ENCODE data around the gene EIF2AK3.
"Not testable (repeated sequence)": the region's sequence is repeated elsewhere in the genome, so short reads cannot be mapped to it uniquely, and the experiment has no call there.

EIF2AK3 gene

DNA sequence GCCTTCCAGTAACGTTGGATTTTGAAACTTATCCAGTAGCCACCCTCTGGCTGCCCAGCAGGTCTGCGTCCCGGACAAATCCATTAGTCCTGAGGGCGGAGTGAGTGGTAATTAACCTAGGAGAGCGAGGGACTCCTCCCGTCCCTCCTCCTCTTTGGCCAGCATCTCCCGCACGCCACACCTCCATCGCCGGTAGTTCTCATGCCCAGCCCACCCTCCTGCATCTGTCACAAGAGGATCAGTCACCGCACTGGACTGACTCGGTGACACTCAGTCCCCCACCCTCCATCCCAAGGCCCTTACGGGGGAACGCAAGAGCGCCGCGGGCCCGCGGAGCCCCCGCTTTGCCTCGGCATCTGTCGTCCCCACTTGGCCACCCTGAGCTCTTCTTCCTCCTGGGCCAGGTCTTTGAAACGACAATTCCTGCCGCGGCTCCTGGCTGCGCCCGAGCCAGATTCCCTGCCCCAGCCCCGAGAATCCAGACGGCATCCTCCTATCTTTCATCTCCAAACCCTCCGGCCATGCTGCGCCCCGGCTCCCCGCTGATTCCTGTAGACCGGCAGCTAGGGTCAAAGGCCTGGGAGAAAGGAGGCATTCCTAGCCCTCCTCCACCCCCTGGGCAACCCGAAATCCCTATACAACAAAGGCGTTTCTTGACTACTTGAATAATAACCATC, 77.5 kb downstream of the EIF2AK3 start:
- no peak for DNase-seq (ENCODE audit: extremely low read depth in 1 of 2, low read depth in 1 of 2)

DNA sequence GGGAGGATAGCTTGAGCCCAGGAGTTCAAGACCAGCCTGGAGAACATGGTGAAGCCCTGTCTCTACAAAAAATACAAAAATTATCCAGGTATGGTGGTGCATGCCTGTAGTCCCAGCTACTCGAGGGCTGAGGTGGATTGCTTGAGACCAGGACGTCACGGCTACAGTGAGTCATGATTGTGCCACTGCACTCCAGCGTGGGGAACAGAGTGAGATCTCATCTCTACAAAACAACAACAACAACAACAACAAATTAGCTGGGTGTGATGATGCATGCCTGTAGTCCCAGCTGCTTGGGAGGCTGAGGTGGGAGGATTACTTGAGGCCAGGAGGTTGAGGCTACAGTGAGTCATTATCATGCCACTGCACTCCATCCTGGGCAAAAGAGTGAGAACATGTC, 81.0 kb downstream of the EIF2AK3 start:
- not testable (repeated sequence) for DNase-seq (ENCODE audit: extremely low read depth in 1 of 2, low read depth in 1 of 2)

DNA sequence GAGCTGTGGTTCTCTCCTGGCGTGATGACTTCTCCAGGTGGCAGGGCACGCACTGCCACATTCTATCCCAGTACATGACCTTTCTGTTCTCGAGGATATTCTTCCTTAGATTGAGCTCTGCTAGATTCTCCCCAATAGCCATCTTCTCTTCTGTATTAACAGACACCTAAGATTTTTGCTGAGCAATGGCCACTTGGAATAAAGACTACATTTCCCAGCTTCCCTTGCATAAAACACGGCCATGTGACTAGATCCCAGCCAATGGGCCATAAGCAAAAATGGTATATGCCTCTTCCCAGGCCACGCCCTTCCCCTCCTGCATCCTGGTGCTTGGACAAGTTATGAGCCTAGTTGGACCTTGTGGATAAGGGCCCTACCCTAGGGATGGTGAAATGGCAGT, 82.1 kb downstream of the EIF2AK3 start:
- DNase-seq (ENCODE audit: extremely low read depth in 1 of 2, low read depth in 1 of 2) = no peak

DNA sequence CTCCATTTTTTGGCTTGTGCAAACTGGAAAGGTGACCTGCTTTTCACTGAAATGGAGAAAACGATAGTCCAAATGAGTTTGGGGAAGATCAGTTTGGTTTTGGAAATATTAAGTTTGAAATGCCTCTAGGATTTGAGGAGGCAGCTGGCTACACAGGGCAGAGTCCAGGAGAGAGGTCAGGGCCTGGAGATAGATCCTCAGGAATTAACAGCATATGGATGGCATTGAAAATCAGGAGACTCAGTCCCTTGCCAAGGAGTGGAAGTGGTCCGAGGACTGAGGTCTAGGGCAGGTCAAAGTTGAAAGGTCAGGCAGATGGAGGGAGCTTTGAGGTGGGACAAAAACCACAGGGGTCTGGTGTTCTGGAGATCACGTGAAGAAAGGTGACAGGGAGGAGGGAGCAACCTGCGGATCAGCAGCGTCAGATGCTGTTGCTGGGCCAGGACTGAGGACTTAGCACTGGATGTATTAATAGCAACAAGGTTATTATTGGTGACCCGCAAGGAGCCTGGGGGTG, 83.7 kb downstream of the EIF2AK3 start:
- DNase-seq (ENCODE audit: extremely low read depth in 1 of 2, low read depth in 1 of 2) = no peak

DNA sequence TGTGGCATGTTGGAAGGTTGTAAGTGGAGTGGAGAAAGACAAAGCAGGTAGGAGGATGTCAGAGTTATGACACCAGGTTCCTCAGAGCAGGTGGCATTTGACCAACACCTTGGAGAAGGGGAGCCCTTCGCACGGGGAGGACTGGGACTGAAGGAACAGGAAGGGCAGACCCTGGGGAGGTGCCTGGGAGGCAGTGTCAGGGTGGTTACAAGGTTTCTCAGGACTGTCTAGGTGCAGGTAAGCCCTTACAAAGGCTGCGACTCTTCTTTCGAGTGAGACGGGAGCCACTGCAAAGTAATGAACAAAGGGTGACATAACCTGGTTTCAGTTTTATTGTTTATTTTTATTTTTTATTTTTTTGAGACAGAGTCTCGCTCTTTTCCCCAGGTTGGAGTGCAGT, 84.6 kb downstream of the EIF2AK3 start:
- DNase-seq (ENCODE audit: extremely low read depth in 1 of 2, low read depth in 1 of 2) = no peak

DNA sequence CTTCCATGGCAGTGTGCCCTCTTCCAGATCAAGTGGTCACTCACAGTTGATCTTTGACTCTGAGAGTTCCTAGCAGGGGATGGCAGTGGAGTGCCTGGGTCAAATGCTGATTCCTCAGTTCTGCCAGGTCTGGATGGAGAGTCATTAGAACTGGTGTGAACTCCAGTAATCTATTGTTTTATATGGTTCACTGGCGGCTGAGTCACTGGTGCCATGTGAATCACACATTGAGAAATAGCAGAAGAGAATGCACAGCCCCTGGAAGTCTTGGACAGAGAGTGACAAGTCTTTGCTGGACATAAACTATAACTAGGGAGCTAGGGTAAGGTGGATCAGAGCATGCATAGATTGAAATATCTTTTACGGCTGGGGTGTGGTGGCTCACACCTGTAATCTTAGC, 86.9 kb downstream of the EIF2AK3 start:
- no peak for DNase-seq (ENCODE audit: extremely low read depth in 1 of 2, low read depth in 1 of 2)

DNA sequence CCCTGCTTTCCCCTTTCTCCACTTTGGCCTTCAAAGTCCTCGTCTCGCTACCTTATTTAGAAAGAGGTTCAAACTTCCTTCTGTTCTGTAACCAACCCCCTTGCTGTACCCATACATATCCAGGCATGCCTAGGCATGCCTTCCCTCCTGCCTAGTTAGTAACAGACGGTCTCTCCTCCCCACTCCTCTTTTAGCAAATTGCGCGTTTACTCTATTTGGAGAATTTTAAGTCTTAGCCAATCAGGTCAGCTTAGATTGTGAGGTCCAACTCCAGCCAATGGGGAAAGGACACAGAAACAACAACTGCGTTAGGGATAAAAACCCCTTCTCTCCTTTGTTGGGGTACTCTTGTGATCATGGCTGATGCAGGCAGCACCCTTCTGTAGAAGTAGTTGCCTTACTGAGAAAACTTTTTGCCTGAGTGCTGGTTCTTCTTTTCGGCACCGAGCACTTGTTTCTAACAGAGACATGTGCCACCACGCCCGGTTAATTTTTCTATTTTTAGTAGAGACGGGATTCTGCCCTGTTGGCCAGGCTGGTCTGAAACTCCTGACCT, 88.8 kb downstream of the EIF2AK3 start:
- no peak for DNase-seq (ENCODE audit: extremely low read depth in 1 of 2, low read depth in 1 of 2)

DNA sequence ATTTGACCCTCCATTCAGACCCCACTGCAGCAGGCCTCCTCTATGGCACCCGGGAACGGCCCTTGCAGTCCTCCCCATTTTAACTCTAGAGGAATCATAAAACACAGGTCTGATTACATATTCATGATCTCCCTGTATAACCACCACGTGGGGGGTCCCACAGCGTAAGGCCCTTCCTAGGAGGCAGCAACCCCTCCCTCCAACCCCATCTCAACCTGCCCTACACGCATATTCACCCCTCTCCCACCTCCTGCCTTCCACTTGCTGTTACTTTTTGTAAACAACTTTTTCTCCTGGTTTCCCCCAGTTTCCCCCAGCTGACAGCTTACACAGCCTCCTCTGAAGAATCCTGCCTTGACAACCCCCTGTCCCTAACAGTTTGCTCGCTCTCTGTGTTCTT, 89.6 kb downstream of the EIF2AK3 start:
- DNase-seq (ENCODE audit: extremely low read depth in 1 of 2, low read depth in 1 of 2) = no peak

DNA sequence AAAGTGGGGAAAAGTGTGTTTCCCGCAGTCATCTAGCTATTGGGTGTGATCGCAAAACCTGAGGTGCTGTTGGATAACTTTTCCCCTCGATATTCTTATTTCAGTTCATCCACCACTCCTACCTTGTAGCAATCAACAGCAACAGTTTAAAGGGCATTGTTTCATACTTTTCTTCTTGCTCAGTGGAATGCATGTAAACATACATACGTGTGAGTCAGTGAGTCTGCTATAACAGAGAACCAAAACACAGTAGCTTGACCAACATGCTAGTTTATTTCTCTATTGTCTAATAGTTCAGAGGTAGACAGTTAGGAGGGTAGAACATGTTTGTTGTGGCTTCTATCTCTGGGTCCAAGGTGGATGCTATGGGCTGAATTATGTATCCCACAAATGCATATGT, 97.2 kb downstream of the EIF2AK3 start:
- no peak for DNase-seq (ENCODE audit: extremely low read depth in 1 of 2, low read depth in 1 of 2)

DNA sequence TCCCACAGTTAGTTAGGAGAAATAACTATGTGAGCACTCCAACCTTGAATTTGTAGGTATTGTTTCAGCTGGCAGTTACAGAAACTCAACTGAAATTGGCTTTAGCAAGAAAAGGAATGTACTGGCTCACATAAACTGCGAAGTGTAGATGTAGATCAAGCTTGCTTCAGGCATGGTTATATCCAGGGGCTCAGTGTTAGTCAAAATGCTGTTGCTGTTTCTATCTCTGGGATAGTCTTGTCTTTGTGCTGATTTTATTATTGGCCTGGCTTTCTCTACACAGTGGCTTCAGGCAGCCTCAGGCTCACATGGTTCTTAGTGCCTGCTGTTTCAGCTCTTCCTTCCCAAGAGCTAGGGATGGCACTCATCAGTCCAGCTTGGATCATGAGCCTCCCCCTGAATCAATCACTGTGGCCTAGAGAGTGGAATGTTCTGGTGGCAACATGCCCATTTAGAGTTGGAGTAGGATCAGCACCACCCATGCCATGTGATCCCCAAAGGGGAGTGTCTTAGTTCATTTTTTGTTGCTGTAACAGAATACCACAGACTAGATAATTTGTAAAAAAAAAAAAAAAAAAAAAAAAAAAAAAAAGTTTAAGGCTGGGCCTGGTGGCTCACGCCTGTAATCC, 105.7 kb downstream of the EIF2AK3 start:
- DNase-seq (ENCODE audit: extremely low read depth in 1 of 2, low read depth in 1 of 2) = no peak

DNA sequence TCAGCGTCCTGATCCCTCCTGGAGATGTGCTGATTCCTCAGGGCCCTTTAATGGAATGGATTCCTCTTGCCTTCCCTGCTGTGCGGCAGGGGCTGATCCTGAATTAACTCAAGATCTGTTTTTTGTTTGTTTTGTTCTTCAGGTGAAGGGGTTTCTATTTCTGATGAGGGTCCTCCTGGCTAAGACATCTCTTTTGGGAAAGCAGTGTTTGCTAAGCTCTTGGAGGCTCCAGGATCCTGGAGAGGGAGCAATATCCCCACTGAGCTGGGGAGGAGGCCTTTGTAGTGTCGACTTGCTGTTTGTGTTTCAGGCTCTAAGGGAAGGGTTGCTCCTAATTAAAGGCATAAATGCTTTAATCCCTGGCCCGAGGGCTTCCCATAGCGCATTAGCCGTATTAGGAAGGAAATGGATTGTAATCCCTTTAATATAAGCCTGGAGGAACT, 109.5 kb downstream of the EIF2AK3 start:
- DNase-seq (ENCODE audit: extremely low read depth in 1 of 2, low read depth in 1 of 2) = no peak

Data from stimulated activated CD8-positive, alpha-beta memory T cell treated with anti-CD3 and anti-CD28 coated beads, Interleukin-7, amount 100 ng/mL, for 48 hours (primary cell).